GM19025 (cell line): Measurements from ENCODE around the gene NFATC1.

Experiments
- ATAC-seq: cut with Tn5 transposase; IDR thresholded peaks from one replicate; pipeline ENCODE4 v1.9.1; 2021; ENCODE audit warnings: mild to moderate bottlenecking, low read depth, moderate library complexity; ENCODE audit not compliant: unreplicated experiment

The NFATC1 gene

DNA sequence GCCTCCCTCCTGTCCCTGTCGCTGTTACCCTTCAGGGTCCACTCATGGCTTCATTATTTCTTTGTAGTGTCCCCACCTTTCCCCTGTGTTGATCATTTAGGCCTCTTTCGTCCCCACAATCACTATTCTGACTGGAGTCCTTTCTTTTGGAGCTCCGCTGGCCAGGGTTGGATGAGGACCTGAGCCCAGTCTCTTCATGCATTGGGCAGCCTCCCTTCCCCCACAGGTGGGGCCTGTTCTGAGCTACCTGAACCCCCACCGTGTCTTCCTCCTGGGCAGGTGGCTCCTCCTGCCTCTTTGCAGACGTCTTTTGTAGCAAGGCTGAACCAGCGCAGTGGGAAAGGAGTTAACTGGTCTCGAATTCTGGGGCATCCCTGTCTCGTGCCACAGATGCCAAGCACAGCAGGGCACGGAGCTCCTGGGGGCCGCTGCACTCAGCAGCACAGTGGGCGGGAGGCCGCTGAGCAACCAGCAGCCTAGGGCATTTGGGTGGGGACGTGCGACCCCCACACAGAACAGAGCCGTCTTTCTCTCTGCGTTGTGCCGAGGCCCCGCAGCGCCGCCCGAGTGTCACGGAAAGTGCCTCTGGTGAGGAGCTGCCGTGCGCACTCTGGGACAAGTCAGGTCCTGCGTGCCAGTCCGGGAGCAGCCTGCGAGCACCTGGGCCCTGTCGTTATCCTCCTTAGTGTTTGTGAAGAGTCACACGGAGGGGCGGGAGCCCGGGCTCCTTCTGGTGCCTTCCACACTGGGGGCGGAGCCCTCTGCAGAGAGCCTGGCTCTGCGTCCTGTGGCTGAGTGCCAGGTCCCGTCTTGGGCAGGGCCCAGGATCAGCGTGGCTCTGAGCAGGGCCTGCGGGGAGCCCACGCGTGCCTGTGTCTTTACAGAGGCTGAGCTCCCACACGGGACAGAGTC, 130.1 kb downstream of the NFATC1 start:
- ATAC-seq, result no peak

DNA sequence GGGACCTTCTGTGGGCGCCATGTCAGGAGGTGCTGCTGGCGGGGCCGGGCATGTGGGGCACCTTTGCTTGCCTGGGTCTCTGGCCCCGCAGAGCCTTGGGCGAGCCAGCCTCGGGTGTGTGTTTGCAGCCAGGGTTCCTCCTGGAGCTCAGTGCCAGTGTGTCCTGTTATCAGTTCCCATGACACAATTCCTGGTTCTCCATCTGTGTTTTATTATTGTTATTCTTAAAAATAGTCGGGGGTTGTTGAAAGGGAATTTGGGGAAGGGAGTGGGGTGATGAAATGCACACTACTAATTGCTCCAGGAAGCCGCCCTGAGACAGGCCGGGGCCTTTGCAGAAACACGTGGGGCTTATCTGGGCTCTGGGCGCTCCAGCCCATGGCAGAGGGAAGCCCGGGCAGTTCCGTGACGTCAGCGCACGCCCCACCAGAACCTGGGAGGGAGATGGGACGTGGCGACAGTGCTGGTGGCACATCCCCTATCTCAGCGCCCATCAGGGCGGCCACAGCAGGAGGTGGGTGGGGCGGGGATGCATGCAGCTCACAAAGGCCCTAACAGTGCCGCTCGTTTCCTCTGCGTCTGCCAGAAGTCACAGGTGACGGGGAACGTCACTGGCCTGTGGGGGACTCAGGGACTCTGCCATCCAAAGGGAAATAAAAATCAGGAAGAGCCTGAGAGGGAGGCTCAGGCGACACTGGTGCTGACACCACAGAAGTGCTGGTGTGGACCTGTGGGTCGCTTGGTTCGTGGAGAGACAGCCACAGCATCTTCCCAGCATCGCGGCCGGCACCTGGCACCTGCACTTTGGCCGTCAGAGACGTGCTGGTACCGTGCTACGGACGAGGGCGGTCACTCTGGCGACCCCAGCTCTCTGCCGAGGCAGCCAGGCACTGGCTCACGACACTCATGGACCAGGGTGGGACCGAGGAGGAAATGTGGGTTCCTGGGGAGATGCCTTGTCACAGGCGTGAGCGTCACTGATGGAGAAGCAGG, 131.0 kb downstream of the NFATC1 start:
- no peak for ATAC-seq

DNA sequence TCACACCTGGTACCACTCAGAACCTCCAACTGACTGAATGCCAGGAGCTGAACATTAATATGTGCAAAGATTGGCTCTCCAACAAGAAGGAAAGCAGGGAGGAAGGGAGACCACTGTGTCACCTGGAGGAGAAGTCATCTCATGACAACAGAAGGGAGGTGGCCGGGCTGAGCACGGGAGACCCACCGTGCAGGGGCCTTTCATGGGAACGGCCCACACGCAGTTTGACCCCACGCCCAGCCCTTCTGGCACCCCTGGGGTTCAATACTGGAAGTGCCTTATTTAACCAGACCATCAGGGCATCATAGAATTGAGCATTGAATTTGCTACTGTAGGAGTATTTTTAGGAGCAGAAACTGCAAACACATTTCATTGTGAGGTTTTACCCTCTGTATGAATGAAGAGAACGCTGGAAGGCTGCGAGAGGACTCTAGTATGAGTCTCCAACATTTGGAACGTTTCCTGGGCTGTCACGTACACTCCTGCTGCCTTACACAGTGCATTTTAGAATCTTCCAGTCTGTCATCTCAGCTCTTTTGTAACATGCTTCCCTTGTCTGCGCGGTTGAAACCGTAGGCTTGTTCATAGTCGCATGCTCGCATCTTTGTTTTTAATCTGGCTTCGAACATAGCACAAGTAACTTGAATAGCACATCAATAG, 132.1 kb downstream of the NFATC1 start:
- no peak for ATAC-seq

DNA sequence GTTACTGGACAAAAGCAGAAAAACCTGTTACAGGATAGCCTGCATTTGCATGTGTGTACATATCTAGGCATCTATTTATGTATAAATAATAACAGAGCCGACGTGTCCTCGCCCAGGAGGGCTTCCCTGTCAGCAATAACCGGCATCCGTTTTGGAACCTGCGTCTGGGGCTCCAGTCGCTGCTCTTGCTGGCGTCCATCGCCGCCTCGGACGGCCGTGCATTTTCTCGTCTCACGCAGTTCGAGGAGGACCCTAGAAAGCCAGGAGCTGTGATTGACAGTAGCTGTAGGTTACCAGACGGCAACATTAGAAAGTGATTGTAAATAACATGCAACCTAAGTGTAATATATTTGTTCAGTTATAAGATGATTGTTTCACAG, 132.6 kb downstream of the NFATC1 start:
- ATAC-seq, result no peak

- ATAC-seq, result no peak
Measured at GRCh38 chr18:79528846-79529245, 133.1 kb downstream of the NFATC1 start.

DNA sequence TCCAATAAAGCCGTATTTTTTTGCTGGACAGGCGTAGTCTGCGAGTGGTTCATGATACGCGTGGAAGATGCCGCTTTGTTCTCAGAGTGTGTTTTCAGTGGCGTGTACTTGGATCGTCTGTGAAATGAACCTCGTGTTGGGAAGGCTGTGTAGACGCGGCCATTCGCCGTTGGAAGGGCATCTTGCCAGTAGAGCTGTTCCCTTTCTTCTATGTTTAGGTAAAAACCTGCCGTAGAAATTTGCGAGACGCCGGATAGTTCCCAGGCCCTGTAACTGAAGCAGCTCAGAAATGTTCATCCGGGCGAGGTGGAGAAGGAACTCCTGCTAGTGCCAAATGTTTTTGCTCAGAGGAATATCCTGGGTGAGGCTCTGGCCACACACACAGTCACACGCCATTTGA, 133.6 kb downstream of the NFATC1 start:
- ATAC-seq, result no peak

- ATAC-seq, result no peak
Measured at GRCh38 chr18:79529991-79530390, 134.3 kb downstream of the NFATC1 start.

DNA sequence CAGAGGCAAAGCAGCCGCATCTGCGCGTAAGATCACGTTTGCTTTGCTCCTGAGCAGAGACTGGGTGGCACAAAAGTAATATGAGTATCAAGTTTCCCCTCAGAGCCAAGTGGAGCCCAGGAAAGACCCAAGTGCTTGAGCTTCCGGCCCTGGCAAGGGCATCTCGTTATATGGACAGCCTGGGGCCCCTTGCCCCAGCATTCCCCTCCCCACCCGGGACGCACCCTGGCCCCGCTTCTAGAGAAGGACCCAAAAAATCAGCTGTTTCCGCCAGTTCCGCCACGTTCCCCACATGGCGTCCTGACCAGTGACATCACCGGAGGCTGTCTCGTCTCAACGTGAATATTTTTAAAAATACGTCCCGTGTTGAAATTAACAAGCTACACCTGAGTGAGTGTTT, 135.1 kb downstream of the NFATC1 start:
- no peak for ATAC-seq

- no peak for ATAC-seq
Measured at GRCh38 chr18:79531386-79531785, 135.7 kb downstream of the NFATC1 start.

- no peak for ATAC-seq
Measured at GRCh38 chr18:79531926-79532312, 136.2 kb downstream of the NFATC1 start.

GRCh38 chr18:79532313-79533007, 136.7 kb downstream of the NFATC1 start:
- no peak for ATAC-seq

DNA sequence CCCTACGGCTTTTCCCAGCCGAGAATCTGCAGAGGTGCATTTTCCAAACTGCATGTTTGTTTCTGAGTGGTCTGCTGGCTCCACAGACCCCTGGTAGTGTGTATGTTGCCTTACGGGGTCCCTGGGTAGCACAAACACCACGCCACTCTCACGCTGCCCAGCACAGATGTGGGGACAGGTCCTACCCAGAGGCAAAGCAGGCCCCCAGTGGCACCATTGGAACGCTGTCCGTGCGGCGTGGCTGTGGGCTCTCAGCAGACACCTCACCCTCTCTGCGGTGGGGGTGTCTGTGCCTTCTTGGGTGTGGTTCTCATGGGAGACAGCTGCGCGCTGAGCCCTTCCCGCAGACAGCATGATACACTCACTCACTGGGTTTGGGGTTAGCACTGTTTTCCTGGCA, 137.4 kb downstream of the NFATC1 start:
- ATAC-seq, result no peak

- ATAC-seq, result no peak
Measured at GRCh38 chr18:79533591-79533990, 137.9 kb downstream of the NFATC1 start.

DNA sequence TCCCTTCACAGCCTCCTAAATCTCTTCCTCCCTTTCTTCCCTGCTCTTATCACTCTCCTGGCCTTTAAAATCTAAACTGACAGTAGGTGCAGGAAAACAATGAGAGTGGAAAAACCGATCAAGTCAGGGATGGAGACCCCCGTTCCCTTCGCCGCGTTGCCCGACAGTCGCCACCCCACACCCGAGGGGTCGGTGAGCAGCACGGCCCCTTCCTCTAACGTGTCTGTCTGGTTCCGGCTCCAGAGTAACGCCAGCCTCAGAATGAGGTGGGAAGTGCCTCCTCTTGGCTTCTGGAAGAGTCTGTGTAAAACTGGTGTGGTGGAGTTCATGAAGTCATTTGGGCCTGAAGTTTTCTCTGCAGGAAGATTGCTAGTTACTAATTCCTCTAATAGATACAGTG, 138.6 kb downstream of the NFATC1 start:
- no peak for ATAC-seq

GRCh38 chr18:79537758-79538157, 142.0 kb downstream of the NFATC1 start:
- no peak for ATAC-seq

DNA sequence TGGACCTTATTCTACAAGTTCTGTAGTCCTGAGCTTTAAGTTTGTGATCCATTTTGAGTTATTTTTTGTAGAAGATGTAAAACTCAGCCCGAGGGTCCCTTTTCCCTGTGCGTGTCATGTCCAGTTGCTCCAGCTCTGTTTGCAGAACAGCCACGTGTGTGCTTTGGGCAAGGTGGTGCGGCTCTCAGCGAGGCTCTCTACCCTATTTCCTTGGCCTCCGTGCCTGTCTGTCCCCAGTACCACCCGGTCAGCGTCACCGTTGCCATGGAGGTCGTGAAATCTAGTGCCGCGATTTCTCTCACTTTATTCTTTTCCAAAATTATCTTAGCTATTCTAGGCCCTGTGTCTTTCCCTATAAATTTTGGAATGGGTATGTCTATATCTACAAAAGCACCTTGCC, 142.9 kb downstream of the NFATC1 start:
- no peak for ATAC-seq

DNA sequence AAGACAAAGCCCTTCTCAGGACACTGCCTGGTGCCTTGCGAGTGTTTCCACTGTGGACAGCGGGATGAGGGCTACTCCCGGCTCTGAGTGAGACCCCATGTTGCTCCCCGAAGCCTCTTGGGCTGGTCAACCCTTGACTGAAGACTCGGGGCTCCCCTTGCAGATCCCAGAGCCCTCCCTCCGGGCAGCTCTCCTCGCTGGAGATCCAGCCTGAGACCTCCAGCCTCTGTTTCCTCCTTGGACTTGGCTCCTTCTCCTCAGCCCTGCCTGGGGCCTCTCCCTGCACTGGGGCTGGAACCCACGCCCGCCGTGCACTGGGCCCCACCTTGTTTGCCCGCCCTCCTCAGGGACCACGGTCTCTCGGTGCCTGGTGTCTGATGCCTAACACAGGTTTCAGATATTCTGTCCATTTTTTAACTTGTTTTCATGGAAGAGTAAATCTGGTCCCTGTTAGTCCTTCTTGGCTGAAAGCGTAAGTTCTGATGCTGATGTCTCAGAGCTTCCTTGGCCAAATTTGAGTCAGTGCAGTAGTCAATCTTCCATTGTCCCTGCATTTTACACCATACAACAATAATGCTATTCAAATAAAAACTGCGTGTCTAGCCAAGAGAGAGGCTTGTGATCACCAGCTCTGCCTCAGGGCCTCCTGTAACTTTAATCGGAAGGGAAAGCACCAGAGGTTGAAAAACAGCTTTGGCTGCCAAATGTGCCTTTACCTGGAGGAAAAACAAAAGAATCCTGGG, 144.6 kb downstream of the NFATC1 start:
- no peak for ATAC-seq

- ATAC-seq, result no peak
Measured at GRCh38 chr18:79540904-79541282, 145.2 kb downstream of the NFATC1 start.

DNA sequence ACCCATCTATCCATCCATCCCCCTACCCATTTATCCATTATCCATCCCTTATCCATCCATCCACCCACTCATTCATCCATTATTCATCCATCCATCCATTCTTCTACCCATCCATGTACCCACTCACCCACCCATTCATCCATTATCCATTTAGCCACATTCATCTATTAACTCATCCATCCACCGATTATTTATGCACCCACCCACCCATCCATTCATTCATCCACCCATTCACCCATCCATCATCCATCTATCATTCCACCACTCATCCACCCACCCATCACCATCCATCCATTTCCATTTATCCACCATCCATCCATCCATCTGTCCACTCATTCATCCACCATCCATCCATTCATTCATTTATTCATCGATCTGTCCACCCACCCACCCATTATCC, 146.5 kb downstream of the NFATC1 start:
- ATAC-seq, result no peak
